Fibroblast of villous mesenchyme (primary cell): ENCODE data around the gene HBEGF. TPM values are rescaled to one million over a fixed set of nuclear protein-coding genes. Genes with fewer than 3 reads are reported as not detected.

Source experiments
- DNase-seq: peaks from one replicate; pipeline ENCODE4 v3.0.0-alpha.2; 2010; ENCODE audit warnings: low read depth
- H3K4me3 ChIP-seq: 2 replicates; pipeline ENCODE4 v1.5.1; 2011; ENCODE audit warnings: low read depth, mild to moderate bottlenecking, low read length
- total RNA-seq: library from RNA; depleted of rRNA; stranded (reverse); fragments of >200 nt; gene quantifications from 2 replicates; pipeline ENCODE4 v1.2.3, GENCODE V29; 2012
- TF ChIP-seq, protein P1 (sequence below): IDR thresholded peaks from 2 replicates; pipeline ENCODE4 v1.5.1; 2012; ENCODE audit warnings: low read depth, mild to moderate bottlenecking, low read length; ENCODE audit not compliant: insufficient read depth

Gene HBEGF
- total RNA-seq, 1 donor: 9.5 TPM

DNA sequence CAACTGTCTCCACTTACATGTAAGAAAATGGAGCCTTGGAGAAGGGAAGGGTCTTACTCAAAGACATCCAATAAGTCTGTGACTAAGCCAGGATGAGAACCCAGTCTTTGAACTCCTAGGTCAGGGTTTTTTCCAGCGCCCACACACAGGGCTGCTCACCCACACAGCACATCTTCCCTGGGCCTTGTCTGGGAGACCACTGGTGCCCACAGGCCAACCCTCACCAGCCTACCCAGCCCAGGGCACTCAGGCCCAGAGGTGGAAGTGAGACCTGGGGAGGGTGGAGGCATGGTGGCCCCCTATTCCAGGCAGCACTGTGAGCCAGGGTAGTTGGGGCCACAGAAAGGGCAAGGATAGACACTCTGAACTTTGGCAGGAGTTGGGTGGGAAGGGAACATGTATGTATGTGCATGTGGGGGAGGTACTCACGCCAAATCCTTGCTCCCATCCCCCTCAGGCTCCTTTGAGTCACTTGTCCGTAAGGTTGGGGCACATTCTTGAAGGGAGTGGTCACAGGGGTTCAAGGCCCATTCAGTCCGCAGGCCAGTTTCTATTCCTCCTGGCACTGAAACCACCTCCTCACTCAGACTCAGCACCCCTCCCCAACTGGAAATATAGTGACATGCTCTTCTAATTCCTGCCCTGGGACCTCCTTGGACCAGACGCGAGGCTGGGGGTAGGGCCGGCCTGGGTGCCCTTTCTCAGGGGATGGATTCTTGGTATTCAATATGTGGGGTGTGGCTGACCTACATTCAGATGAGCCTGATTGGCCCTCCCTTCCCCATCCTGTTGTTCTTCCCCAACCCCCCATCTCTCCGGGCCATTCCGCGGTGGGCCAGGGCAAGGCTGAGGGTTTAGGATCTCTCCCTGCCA is 10.7 kb upstream of the HBEGF start:
- DNase-seq: no peak
- no peak overlapping the region for H3K4me3 ChIP-seq
- TF ChIP-seq, protein P1, sequence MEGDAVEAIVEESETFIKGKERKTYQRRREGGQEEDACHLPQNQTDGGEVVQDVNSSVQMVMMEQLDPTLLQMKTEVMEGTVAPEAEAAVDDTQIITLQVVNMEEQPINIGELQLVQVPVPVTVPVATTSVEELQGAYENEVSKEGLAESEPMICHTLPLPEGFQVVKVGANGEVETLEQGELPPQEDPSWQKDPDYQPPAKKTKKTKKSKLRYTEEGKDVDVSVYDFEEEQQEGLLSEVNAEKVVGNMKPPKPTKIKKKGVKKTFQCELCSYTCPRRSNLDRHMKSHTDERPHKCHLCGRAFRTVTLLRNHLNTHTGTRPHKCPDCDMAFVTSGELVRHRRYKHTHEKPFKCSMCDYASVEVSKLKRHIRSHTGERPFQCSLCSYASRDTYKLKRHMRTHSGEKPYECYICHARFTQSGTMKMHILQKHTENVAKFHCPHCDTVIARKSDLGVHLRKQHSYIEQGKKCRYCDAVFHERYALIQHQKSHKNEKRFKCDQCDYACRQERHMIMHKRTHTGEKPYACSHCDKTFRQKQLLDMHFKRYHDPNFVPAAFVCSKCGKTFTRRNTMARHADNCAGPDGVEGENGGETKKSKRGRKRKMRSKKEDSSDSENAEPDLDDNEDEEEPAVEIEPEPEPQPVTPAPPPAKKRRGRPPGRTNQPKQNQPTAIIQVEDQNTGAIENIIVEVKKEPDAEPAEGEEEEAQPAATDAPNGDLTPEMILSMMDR: no peak

DNA sequence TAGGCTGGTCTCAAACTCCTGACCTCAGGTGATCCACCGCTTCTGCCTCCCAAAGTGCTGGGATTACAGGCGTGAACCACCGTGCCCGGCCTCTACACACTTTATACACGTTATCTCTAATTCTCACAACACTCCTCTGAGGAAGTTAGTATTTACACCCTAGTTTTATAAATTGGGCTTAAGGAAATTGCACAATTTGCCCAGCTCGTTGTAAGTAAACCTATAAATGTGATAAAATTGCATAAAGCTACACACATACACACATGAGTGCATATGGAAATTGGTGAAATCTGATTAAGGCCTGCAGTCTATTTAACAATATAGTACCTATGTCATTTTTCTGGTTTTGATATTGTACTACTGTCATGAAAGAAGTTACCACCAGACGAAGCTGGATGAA is 9.1 kb upstream of the HBEGF start:
- TF ChIP-seq, protein P1: no peak
- DNase-seq: no peak
- no peak overlapping the region for H3K4me3 ChIP-seq

DNA sequence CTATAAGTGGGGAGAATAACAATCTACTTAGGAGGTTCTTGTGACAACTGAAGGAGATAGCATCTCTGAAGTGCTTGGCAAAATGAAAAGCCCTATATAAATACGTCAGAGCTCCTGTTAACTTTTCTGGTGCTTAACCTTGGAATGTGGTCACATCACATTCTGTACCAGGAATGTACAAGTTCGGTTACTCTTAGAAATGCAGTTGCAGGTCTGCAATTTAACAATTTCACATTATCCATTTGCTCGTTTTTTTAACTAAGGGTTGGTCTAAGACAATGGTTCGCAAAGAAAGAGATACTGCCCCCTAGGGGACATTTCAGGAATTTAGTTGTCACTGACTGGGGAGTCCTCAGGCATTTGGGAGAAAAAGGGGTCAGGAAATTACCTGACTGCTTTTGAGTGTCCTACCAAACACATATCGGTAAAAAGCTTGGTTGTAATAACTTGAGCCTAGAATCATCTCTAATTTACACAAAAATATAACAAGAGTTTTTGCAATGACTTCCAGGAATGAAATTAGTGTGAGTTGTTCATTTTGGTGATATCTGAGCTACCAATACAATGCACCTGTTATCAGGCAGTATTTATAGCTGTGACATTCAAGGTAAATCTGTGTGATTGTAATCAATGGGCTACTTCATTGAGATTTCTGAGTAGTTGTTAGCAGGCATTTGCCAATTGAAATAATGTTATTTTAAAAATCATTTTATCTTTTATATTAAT is 5.4 kb upstream of the HBEGF start:
- no peak overlapping the region for H3K4me3 ChIP-seq
- peak; percentile 76 for DNase-seq
- TF ChIP-seq, protein P1: peak; percentile 82

DNA sequence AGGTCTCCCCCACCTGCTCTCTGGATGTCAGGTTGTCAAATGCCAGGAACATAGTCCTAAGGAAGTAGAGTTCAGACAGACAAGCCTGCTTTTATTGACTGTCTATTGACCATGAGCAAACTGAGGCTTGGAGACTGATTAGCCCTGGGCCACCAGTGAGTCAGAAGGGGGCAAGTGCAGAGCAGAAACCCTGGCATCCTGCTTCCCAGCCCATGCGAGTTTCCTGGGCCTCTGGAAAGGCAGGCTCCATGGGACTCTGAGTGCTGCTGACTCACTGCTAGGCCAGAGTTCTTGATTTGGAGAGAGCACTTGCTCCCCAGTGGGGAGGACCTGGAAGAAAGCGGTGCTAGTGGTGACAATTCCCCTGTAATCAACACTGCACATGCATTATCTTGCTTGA is 2.8 kb upstream of the HBEGF start:
- no peak overlapping the region for H3K4me3 ChIP-seq
- no peak for DNase-seq
- TF ChIP-seq, protein P1: no peak

DNA sequence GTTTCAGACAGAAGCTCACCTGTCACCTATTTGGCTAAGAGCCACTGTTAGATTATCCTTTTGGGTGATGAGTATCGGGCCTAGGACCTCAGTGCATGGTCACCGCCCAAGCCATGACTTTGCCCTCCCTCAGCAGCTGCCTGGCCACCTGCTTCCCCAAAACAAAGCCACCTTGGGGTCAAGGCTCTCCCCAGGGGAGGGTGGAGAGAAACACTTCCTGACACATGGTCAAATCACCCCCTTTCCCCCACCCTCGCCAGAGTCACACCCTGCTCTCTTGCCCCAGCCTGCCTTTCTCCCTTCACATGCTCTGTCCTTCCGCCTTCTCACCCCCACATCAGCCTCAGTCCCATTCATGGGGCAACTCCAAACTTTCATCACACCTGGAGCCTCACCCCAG is 1.7 kb upstream of the HBEGF start:
- no peak overlapping the region for H3K4me3 ChIP-seq
- TF ChIP-seq, protein P1: no peak
- no peak for DNase-seq

DNA sequence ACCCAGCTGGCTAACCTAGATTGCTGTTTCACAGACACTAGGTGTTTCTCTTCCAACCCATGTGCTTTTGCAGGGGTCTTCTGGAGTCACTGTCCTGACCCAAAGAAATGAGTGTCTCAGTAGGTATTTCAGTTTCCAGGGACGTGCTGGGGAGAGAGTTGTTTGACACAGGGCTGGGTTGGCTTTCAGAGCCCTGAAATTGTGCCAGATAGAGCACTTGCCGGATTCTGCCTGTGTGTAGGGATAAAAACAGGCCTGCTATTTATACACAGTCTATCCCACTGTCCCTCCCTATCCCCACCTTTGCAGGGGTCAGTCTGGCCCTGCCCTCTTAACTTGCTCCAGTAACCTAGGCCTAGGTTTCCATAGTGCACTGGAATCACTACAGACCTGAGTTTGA is 957 bp upstream of the HBEGF start:
- DNase-seq: no peak
- H3K4me3 ChIP-seq: no peak overlapping the region
- TF ChIP-seq, protein P1: no peak
